HG03280 (cell line): Measurements from ENCODE around the gene STK32C.

Experiments
- ATAC-seq: cut with Tn5 transposase; IDR thresholded peaks from one replicate; pipeline ENCODE4 v1.9.1; 2021; ENCODE audit warnings: mild to moderate bottlenecking, moderate library complexity; ENCODE audit not compliant: unreplicated experiment

Gene STK32C

GRCh38 chr10:132250481-132251475, 57.0 kb downstream of the STK32C start:
- ATAC-seq = no peak

GRCh38 chr10:132249824-132250375, 57.9 kb downstream of the STK32C start:
- ATAC-seq = no peak

- ATAC-seq = no peak
Observed at GRCh38 chr10:132249226-132249724, 58.5 kb downstream of the STK32C start.

- ATAC-seq = no peak
Observed at GRCh38 chr10:132248455-132249225, 59.1 kb downstream of the STK32C start.

- ATAC-seq = no peak
Observed at GRCh38 chr10:132247943-132248342, 59.8 kb downstream of the STK32C start.

GRCh38 chr10:132246296-132246695, 61.5 kb downstream of the STK32C start:
- no peak for ATAC-seq

GRCh38 chr10:132245056-132245455, 62.7 kb downstream of the STK32C start:
- no peak for ATAC-seq

GRCh38 chr10:132243626-132244025, 64.1 kb downstream of the STK32C start:
- no peak for ATAC-seq

DNA sequence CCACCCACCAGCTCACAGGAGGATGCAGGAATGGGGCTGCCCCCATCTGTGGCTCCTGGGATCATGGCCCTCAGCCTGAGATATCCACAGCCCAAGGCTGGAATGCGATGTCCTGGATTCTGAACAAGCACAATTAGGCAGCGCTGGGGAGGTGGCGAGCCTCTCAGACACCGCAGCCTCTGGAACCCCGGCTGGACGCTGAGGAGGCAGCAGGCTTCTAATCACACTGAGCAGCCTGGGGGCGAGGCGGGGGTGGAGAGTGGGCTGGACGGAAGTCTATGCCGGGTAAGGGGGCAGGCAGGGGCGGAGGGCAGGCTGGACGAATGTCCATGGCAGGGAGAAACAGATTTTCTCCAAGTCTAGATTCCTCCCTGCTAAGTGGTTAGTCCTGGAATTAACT, 64.6 kb downstream of the STK32C start:
- ATAC-seq = no peak

DNA sequence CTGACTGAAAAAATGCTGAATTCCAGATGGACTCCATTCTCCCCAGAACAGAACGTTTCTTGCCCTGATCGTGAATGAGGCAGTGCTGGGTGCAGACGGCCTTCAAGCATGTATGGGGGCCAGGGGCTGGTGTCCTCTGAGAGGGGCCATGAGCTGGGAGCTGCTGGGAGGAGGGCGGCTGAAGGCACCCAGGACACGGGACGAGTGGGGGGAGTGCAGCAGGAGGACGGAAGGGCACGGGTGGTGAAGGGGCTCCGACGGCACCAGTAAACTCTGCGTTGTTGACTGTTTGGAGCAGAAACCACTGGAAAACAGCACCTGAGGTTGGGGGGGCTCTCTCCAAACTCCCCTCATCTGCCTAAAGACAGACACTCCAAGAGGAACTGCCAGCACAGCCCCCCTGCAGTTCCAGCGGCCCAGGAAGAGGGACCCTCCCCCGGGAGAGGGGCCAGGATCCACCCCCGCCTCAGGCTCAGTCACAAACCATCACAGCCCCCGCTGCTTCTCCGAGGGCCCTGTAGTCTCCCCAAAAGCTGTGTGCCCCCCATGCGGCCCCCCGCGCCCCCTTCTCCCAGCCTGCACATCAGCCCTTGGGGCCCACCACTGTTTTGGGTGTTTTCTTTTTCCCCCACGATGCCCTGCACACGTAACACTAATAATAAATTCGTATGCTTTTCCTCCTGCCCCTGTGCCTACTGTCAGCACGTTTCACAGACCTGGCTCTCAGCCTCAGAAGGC, 65.5 kb downstream of the STK32C start:
- no peak for ATAC-seq

GRCh38 chr10:132241496-132241895, 66.3 kb downstream of the STK32C start:
- no peak for ATAC-seq

GRCh38 chr10:132241086-132241485, 66.7 kb downstream of the STK32C start:
- no peak for ATAC-seq

DNA sequence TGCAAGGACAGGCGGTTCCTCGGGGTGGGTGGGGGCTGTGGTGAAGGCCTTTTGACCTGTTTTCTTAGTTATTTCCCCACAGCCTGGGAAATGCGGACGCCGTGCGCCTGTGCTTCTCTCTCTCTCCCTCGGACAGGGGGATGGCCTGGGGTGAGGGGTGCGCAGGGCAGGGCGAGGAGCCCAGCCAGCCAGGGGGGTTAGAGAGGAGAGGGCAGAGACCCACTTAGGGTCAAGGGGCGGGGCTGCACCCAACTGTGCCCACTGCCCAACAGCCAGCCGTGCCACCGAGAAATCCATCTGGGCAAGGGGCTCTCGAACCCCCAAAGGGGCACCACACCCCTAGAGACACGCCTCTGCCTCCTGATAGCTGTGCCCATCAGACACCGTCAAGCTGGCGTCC, 67.2 kb downstream of the STK32C start:
- no peak for ATAC-seq

DNA sequence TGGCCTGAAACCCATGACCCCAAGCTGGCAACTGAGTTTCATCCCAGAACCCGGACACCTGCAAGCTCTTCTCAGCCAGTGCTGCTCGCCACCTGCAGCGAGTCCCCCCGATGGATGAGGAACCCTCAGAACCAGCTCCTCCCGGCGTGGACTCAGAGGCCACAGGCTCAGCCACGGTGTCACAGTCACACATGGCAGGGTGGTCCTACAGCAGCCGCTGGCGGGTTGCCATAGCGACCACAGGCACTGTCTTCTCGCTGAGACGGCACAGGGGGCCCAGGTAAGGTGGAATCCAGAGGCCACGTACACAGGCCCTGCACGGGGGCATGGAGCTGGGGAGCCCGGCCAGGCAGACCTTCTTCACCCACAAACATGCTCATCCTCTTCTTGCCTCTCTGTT, 67.6 kb downstream of the STK32C start:
- no peak for ATAC-seq

GRCh38 chr10:132239126-132240031, 68.4 kb downstream of the STK32C start:
- no peak for ATAC-seq

- no peak for ATAC-seq
Observed at GRCh38 chr10:132238371-132239125, 69.2 kb downstream of the STK32C start.

- ATAC-seq = no peak
Observed at GRCh38 chr10:132237871-132238270, 69.9 kb downstream of the STK32C start.

GRCh38 chr10:132237396-132237795, 70.4 kb downstream of the STK32C start:
- ATAC-seq = no peak

- no peak for ATAC-seq
Observed at GRCh38 chr10:132236881-132237280, 70.9 kb downstream of the STK32C start.
